DMS 273 (cell line): ENCODE data around the gene CEP76.
"Not testable (repeated sequence)": the region's sequence is repeated elsewhere in the genome, so short reads cannot be mapped to it uniquely, and the experiment has no call there.

Experiments
- DNase-seq: peaks from one replicate; lab custom pipeline; 2025; ENCODE audit not compliant: unreplicated experiment; lab: John Stamatoyannopoulos, UW

Gene CEP76

DNA sequence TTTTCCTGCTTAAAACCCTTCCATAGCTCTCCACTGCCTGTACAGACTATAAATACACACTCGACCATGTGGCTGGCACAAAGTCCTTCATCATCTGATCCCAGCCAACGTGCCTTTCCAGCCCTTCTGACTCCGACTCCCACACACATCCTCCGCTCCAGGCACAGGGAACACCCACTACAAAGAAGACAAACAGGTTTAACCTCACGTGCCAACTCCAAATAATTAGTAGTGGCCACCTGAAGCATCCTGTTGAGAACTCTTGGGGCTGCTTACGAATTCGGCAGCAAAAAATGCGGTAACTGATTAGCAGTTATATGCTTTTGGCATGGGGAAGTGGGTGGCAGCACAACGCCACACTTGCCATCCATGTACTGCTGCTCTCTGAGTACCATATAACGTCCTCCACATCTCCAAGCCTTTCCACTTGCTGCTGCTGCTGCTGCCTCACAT is 56.7 kb downstream of the CEP76 start:
- DNase-seq, result peak; percentile 53

DNA sequence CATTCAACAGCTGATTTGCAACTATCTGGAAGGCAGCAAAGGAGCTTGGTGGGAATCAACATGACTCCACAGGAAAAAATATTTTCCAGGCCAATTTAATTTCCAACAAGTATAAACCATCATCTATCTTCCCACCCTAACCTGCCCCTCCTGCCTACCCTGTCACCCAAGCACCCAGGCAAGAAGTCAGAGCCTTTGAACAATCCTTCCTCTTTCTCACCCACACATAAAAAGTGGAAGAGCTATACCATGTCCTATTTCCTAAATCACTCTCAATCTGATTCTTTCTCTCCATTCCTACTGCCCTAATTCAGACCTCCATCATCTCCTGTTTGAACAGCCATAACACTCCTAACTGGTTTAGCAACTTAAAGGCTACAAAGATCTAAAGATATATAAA is 57.3 kb downstream of the CEP76 start:
- DNase-seq, result no peak

DNA sequence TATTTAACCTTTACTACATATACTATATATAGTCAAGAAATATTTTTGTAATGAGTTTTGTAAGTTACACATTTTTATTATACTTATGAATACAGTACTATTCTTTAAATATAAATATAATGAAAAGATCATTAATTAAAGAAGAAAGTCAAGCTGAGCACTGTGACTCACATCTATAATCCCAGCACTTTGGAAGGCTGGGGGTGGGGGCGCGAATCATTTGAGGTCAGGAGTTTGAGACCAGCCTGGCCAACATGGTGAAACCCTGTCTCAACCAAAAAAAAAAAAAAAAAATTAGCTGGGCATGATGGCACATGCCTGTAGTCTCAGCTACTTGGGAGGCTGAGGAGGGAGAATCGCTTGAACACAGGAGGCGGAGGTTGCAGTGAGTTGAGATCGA is 58.8 kb downstream of the CEP76 start:
- DNase-seq, result not testable (repeated sequence)

DNA sequence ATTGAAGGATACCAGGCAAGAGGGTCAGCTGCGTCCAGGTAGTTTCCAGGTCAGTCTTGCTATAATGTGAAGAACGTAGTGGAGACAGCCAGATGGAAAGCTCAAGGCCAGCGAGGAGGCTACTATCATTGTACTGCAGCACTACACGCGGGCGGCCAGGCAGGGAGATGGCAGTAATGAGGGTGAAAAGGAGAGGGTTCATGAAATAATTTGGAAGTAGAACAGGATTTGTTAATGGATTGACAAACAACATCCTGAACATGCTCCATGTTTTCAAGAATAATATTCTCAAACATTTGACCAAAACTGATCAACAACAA is 61.7 kb downstream of the CEP76 start:
- no peak for DNase-seq

DNA sequence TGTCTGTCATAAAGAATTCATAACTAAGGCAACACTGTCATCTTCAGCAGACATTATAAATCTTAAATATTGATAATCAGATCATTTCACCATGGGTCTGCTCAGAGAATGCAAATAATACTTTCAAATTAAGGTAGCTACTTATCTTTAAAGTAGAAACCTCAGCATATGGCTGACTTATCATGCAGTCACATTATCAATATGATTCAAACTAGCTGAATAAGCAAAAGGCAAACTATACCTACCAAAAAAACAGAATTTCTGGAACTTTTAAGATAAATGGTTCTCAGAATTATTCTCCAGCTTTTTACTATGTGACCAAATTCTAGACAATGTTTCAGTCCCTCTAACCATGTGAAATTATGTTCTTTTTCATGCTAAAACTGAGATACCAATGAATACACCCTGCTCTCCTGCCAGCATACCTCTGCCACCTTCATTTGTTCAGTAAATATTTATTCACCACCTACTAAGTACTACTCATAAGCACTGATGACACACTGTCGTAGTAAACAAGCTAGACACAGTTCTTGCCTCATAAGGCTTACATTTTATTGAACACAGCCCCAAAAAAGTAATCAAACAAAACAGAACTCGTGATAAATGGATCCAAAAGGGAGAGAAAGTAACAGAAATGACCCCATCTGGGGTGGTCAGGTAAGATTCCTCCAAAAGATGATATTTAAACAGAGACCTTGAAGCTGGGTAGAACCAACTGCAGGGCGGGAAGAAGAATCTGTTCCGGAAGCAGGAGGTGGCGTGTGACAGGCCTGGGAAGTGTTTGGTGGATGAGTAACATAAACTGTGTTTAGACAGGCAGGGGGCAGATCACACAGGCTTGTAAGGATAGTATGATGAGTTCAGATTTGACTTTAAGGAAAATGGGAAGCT is 62.3 kb downstream of the CEP76 start:
- DNase-seq, result no peak

DNA sequence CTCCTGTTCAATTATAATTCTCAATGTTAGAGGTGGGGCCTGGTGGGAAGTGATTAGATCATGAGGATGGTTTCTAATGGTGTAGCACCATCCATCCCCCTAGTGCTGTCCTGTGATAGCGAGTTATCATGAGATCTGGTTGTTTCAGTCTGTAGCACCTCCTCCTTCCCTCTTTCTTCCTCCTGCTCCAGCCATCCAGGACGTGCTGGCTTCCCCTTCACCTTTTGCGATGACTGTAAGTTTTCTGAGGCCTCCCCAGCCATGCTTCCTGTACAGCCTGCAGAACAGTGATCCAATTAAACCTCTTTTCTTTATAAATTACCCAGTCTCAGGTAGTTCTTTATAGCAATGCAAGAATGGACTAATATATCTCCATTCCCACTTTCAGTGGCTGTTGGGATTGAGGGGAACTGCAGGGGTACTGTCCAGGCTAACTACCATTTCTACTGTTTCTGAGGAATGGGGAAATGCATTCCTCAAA is 63.8 kb downstream of the CEP76 start:
- no peak for DNase-seq

DNA sequence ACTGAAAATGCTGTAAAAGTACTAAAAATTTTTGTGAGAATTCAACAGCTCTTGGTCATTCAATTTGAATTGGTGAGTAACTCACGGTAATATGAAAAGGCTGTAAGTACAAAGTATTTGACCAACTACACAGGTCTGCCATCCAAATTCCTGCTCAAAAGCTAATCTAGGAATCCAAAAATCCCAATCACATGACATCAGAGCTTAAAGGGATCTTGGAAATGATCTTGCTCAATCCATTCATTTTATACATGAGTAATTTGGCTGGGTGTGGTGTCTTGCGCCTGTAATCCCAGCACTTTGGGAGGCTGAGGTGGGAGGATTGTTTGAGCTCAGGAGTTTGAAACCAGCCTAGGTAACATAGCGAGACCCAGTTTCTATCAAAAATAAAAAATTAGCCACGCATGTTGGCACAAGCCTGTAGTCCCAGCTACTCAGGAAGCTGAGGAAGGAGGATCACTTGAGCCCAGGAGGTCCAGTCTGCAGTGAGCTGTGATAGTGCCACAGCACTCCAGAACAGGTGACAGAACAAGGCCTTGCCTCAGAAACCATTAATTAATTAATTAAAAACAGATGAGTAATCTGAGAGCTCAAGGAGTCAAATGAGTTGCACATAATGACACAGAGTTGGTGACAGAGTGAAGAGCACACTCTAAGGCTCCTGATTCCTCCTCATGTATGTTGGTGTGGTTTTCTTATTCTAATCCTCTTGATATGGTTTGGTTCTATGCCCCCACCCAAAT is 64.5 kb downstream of the CEP76 start:
- no peak for DNase-seq

DNA sequence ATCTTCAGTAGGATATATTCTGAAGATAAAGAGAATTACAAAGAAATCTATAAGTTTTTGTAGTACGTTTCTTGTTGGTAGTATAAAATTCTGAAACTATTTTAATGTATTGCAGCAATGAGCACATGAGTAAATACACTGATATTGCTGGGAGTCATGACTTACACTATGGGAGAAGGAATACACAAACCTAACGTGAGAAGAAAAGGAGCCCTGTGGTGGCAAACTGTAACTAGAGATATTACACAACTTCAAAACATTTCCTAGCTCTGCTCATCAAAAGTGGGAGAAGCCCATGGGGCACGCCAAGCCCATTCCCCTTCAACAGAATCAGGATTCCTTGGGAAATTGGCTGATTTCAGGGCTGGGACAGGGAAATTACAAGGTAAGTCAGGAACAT is 65.1 kb downstream of the CEP76 start:
- DNase-seq, result no peak

DNA sequence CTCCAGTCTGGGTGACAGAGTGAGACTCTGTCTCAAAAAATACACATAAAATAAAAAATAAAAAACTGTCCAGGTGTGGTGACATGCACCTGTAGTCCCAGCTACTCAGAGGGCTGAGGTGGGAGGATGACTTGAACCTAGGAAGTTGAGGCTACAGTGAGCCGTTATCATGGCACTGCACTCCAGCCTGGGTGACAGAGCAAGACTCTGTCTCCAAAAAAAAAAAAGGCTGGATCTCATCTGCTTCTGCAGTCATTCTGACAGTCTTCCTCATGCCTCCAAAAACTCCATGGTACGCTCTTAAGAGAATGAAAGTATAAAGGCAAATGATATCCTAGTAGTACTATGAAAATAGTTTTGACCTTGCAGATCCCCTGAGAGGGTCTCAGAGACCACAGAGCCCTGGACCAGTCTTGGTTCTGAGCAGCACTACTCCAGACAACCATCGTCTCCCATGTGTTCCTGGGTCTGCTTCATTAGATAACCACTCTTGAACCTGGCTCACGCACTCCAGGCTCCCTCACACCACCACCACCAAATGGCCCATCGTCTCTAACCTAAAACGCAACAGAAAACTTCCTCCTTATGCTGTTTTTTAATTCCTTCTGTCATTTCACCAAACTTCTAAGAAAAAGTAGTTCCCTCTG is 70.6 kb downstream of the CEP76 start:
- DNase-seq, result no peak

DNA sequence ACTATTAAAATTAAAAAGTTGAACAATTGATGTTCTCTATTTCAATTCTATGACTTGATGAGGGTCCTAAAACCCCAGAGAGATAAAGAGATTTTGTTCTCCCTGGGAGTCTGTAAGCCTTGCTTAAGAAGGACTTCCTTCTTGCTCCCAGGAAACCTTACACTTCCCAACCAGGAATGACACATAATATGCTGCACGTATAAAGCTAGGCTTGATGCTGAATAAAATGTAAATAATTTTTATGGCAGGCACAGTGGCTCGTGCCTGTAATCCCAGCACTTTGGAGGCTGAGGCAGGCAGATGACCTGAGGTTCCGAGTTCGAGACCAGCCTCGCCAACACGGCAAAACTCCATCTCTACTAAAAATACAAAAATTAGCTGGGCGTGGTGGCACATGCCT is 72.4 kb downstream of the CEP76 start:
- DNase-seq, result no peak

DNA sequence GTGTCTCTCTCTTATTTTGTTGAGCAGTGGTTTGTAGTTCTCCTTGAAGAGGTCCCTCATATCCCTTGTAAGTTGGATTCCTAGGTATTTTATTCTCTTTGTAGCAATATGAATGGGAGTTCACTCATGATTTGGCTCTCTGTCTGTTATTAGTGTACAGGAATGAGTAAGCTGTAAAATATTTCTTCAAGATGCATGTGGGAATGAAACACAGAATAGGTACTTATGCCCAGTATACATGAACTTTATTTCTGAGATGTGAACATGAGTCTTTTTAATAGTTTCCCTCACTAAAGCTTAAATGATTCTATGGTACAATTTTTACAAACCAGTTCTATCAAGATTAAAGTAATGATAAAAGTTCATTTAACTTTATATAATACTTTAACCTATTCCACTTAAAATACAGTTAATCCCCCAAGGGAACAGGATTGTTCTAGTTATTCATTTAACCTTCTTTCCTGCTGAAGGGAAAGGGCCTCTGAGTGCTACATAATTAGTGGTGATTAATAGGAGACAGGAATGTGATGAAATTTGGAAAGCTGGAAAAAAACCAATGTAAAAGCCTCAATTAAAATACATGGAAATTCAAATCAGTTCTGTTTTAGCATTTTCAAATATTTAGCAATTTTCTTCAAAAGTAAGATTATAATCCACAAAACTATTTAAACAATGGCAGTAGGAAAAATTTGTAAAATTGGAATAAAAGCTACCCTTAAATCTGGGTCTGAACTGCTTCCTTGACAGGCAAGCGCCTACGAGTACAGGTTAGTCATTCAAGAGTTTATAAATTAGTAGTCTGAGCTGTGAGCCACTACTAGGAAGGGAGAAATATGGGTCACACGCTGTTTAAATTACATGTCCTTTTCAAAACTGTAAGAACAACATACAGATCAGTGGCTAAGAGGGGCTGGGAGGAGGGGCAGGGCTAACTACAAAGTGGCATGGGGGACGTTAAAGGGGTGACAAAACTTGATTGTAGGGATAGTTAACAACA is 73.5 kb downstream of the CEP76 start:
- no peak for DNase-seq

DNA sequence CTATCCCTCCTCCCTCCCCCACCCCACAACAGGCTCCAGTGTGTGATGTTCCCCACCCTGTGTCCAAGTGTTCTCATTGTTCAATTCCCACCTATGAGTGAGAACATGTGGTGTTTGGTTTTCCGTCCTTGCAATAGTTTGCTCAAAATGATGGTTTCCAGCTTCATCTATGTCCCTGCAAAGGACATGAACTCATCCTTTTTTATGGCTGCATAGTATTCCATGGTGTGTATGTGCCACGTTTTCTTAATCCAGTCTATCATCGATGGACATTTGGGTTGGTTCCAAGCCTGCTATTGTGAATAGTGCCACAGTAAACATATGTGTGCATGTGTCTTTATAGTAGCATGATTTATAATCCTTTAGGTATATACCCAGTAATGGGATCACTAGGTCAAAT is 75.3 kb downstream of the CEP76 start:
- DNase-seq, result not testable (repeated sequence)

DNA sequence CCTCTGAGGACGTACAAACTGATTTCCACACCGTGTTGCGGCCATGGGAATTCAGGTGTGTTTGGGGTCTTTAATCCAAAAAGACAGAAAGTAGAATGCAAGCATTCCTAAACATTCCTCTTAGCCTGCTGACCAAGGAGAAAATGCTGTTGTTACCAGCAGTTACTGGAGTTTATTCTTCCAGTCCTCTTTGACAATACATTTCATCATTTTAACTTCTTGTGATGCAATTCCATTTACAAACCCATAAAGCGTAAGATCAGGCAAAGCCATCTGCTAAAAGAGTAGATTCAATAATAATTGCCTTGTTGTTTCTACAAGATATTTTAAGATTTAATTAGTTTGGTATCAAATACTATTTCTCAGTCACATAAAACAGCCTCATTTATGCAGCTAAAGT is 77.3 kb downstream of the CEP76 start:
- DNase-seq, result no peak
